GM18951 (cell line): ENCODE data around the gene ERC2.

Source experiments
- POLR2A ChIP-seq: IDR thresholded peaks from 4 replicates; pipeline ENCODE4 v1.6.1; 2011; ENCODE audit warnings: mild to moderate bottlenecking; ENCODE audit not compliant: insufficient read length, insufficient read depth; ENCODE audit errors: extremely low read depth
- in situ Hi-C: fragments of 300-500 bp; cut with MboI; formaldehyde crosslinking; loops from one replicate; pipeline ENCODE4 v1.12.0; 2022; ENCODE audit warnings: low sequenced_read_pairs, mixed read lengths, inconsistent platforms; ENCODE audit not compliant: unreplicated experiment

Gene ERC2

DNA sequence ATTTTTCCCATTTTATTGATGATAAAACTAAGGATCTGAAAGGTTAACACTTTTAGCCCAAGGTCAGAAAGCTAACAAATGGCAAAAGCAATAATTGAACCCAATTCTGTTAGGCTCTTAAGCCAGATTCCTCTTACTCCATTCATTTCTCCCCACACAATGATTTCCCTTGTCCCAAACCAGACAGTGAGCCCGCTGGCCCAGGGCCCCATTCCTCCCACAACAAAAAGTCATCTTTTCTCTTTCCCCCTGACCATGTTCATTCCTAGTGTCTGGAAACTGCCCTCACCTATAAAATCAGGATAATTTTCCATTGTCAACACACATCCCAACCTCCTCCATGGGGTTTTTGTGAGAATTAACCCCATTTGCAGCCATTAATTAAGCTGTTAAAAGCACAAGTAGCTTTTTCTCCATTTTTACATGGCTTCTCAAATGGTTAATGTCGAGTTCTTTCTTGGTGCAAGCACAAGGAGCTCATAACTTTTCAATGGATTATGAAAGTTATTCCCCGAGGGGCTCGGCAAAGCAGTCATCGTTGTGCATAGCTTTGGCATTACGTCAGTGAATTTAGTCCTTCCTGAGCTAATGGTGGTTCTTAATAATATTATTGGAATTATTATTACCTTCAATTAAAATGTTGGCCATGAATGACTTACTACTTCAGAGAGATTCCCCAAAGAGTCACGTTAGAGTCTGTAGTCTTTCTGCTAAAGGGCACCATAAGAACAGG lies 830.2 kb downstream of the ERC2 start:
- no peak for TF ChIP-seq POLR2A
- in situ Hi-C loops: no loop called here

DNA sequence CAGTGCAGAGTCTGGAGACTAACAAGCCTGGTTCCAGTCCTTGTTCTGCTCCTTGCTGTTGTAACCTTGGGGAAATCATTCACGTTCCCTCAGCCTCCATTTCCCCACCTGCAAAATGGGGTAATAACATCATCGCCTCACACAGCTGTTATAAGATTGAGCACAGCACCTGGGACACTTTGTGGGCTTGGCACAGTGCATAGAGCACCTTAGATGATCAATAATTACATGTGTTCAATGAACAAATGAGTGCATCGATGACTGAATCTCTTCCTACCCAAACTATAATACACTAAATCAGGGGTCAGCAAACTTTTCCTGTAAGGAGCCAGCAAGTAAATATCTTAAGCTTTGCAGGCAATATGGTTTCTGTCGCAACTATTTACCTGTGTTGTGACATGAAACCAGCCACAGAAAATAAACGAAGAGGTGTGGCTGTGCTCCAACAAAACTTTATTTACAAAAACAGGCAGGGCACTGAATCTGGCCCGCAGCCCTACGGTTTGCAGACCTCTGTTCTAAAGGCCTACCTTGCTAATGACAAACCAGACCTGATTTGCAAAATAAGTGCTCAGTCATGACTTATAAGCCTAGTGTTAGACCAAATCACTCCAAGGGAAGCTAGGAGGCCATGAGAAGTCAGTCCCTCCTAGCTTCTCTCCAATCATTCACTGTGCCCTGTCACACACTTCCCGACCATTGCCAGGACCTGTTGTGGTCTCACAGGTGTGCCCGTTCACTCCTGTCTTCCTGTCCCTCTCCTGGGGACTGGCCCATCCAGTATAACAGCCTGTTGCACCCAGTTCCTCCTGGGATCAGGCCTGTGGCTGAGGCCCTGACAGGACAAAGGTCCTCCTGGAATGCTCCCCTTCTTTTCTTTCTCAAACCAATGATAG lies 831.7 kb downstream of the ERC2 start:
- no peak for TF ChIP-seq POLR2A
- in situ Hi-C loops: no loop called here

DNA sequence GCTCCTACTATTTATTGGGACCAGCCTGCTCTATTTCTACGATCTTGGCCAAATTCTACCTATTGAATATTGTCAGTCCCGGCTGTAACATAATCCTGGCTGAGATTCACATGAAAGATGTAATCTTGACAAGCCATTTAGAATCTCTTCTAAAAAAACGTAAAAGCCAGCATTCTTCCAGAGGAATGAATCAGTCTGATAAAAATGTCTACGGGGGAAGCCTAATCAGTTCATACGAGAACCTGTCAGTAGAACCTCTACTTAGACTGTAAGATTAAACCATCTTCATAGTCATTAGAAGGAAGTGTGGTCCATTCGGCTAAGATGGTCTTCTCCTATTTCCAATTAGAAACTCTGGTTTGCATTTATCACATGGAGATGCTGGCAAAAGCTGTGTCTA lies 833.9 kb downstream of the ERC2 start:
- no peak for TF ChIP-seq POLR2A

DNA sequence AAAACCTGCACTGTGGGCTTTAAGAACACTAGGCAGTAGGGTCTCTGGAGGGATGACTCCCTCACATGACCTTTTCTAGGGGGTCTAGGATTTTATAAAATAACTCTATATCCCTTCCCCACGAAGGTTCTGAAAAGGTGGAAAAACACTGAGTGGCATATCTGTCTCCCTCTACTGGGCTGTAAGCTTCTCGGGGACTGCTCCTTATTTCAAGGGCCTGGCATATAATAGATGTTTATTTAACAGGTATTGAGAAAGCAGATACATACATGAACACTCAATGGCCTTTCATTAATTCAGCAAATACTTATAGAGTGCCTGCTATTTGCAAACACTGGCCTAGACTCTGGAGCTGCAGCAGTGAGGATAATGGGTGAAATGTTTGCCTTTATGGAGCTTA lies 834.9 kb downstream of the ERC2 start:
- no peak for TF ChIP-seq POLR2A
- in situ Hi-C loops: no loop called here

More for the DNA sequence above, 833.9 kb downstream of the ERC2 start:
- in situ Hi-C loops: no loop called here

DNA sequence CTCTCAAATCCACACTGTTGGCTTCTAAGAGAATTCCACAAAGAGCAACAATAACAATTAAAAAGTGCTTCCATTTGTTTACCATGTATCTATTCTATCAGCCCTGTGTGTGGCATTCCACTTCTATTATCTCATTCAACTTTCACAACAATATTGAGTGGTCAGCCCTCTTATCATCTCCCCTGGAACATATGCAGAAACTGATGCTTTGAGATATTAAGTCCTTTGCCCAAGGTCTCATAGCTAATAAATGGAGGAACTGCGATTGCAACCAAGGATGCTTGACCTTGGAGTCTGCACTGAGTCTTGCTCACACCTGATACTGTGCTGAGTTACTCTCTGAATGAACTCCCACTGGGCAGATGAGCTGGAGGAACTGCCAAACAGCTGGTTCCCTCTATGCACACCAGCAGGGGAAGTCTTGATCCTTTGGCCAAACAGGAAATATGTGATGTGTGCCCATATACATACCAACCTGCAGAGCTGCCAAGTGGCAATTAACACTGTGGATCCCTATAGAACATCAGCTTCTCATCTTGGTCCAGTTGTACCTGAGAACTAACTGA lies 836.4 kb downstream of the ERC2 start:
- in situ Hi-C loops: no loop called here
- TF ChIP-seq POLR2A: no peak

DNA sequence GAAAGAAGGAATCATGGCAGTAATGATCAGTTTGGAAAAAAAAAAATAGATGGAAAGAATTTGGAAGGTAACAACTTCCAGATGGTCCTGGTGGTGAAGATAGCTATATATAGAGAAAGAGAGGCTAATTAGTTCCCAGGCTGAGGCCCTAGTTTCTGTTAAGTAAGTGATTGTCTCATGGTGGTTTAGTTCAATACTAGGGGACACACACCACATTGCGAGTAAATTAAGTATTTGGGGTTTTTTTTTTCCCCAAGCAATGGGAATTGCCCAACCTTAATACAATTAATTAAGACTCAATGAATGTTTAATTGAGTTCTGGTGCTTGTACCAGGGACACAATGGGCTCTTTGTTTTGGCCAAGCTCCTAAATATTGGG lies 837.4 kb downstream of the ERC2 start:
- TF ChIP-seq POLR2A: no peak
- in situ Hi-C loops: no loop called here

DNA sequence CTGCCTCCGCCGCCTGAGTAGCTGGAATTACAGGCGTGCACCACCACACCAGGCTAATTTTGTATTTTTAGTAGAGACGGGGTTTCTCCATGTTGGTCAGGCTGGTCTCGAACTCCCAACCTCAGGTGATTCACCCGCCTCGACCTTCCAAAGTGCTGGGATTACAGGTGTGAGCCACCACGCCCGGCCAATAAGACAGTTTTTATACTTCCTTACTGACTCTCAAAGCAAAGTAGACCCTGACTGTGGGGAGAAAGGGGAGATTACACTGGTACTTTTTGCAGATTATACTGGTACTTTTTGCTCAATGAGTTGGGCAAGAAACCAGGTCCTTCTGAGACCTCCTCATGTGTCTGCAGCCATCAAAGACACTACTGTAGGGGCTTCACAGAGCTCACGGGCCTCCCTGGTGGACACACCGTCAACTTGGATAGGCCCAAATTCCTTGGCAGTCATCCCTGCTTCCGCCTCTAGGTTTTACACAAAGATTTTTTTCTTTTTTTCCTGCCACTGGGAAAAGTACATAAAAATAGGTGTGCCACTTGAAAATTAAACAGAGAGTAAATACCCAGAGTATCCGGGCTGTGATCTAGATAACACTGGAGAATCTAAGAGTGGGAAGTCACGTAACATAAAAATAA lies 837.9 kb downstream of the ERC2 start:
- in situ Hi-C loops: no loop called here
- TF ChIP-seq POLR2A: no peak

DNA sequence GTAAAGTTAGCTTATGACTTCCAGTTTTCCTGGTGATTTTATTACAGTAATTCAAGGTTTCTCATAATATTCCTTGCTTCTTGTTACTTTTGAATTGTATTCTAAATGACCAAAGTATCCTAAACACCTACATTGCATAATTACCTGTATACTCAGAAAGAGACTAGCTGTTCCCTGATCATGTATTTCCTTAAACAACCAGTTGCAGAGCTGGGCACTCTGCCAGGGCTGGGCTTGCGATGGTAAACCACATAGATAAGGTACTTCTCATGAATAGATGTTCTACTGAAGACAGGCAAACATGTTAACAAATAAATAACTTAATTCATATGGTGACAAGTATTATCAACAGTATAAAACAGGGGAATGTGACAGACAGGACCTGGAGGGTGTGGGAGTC lies 838.8 kb downstream of the ERC2 start:
- in situ Hi-C loops: no loop called here

DNA sequence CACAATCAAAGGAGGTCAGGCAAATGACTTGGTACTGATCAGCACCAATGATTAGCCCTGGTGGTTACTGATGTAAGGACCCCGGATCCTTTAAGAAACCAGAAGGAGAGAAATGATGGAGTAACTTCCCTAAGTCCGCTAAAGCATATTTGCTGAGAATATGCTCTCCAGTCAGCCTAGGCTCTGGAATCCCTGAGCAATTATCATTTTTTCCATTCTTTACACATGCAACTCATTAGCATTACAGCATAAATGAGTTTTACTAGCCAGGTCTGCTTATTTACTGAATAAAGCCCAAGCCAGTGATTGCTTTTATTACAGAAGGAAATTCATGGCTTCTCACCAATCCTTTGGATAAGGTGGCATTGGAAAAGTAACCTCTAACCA lies 842.0 kb downstream of the ERC2 start:
- in situ Hi-C loops: no loop called here
- no peak for TF ChIP-seq POLR2A

More for the DNA sequence above, 838.8 kb downstream of the ERC2 start:
- no peak for TF ChIP-seq POLR2A

DNA sequence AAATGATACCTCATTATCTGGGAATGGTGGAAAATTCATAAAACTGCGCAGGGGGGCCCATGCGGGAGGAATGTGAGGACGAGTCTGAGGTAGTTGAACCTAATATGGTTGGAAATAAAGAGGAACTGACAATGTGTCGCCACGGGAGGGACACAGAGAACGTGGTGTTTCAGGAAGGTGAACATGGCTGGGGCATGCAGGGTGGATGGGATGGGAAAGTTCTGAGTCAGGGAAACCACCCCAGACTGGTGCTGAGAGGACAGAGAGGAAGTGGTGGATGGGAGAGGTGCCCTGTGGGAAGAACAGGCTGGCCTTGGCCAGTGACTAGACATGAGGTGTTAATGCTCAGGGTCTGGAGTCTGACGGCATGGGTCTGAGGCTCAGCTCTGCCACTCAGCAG lies 844.0 kb downstream of the ERC2 start:
- in situ Hi-C loops: no loop called here

DNA sequence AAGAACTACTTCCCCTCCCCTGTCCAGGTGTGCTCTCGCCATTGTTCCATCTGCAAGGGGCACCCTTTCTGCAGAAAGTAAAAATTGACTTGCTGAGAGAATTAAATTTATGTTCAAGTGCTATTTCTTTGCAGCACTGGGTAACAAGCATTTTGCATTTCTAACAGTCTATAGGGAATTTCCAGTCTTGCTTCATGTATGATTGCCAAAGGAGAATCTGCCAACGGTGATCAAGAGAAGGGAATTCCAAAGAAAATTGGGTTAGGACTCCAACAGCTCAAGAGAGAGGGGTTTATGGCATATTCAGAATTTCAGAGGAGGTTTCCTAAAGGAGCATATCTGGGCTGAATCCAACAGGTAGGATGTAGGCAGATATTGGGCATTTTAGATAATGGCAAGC lies 844.5 kb downstream of the ERC2 start:
- no peak for TF ChIP-seq POLR2A
- in situ Hi-C loops: no loop called here

More for the DNA sequence above, 844.0 kb downstream of the ERC2 start:
- no peak for TF ChIP-seq POLR2A

DNA sequence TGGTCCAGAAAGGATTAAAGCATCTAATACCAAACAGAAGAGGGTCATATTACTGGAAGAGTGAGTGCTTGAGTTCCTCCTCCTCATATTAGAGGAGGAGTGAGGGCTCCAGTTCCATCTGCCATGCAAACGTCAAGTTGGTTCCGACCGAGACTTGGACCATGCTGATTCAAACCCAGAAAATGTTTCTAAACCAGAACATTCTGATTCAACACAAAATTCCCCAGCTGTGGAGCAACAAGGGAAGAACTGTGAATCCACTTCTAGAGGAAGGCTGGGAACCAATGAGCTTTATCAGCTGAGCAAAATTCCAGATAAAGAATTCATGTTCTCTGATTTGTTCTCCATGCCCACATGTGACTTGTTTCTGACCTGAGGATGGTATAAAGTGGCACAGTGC lies 845.5 kb downstream of the ERC2 start:
- no peak for TF ChIP-seq POLR2A
- in situ Hi-C loops: no loop called here

DNA sequence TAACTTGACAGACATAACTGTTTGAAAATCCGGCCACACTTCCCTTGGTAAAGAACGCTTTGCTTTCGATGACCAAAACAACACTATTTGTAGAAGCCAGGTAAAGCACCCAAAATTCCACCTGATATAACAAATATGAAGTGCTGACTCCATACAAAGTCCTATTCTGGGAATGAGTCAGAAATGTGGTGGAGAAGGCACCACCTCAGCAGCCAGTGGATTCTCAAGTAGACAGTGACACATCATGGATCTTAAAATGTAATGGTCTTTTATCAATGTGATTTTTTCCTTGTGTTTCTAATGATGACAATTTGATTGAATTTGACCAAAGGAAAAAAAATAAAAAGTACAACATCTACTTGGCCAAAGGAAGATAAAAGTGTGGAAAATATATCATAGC lies 846.2 kb downstream of the ERC2 start:
- TF ChIP-seq POLR2A: no peak
- in situ Hi-C loops: no loop called here
